Stimulated activated naive CD8-positive, alpha-beta T cell treated with anti-CD3 and anti-CD28 coated beads, Interleukin-15, Interleukin-2, amounts not matched to agents 100 ng/mL and 50 ng/mL, for 24 hours (primary cell): ENCODE data around the gene TAX1BP3.
A peak's percentile ranks its signal among the peaks of the same experiment; 100 is the strongest.

Source experiments
- H3K27ac Mint-ChIP-seq: one replicate; pipeline ENCODE4 v1.8.0; 2021; ENCODE audit warnings: mild to moderate bottlenecking, mixed read lengths
- H3K27me3 Mint-ChIP-seq: one replicate; pipeline ENCODE4 v1.8.0; 2021; ENCODE audit warnings: mixed read lengths
- H3K36me3 Mint-ChIP-seq: one replicate; pipeline ENCODE4 v1.8.0; 2021; ENCODE audit warnings: low read depth, mixed read lengths
- H3K4me1 Mint-ChIP-seq: one replicate; pipeline ENCODE4 v1.8.0; 2021; ENCODE audit warnings: low read depth, mixed read lengths
- H3K4me3 Mint-ChIP-seq: one replicate; pipeline ENCODE4 v1.8.0; 2021; ENCODE audit warnings: mild to moderate bottlenecking, mixed read lengths
- H3K9me3 Mint-ChIP-seq: one replicate; pipeline ENCODE4 v1.8.0; 2021; ENCODE audit warnings: mixed read lengths

TAX1BP3 gene

GRCh38 chr17:3635474-3636153, 32.8 kb downstream of the TAX1BP3 start:
- H3K27ac Mint-ChIP-seq: no peak overlapping the region
- H3K27me3 Mint-ChIP-seq: no peaks in the 10 kb centered on the region
- H3K36me3 Mint-ChIP-seq: peaks cover 21% of the 10 kb centered on the region
- peak overlapping the region; percentile 89 for H3K4me3 Mint-ChIP-seq
- no peaks in the 10 kb centered on the region for H3K9me3 Mint-ChIP-seq
- peaks cover 46% of the 10 kb centered on the region for H3K4me1 Mint-ChIP-seq

- Mint-ChIP-seq H3K9me3 (no peaks in the 10 kb centered on the region), H3K4me3 (no peak overlapping the region), H3K27me3 (no peaks in the 10 kb centered on the region), H3K36me3 (peaks cover 27% of the 10 kb centered on the region), H3K27ac (no peak overlapping the region), H3K4me1 (peaks cover 18% of the 10 kb centered on the region)
Observed at GRCh38 chr17:3632287-3632686, 36.1 kb downstream of the TAX1BP3 start.

GRCh38 chr17:3630781-3631180, 37.6 kb downstream of the TAX1BP3 start:
- H3K27me3 Mint-ChIP-seq: no peaks in the 10 kb centered on the region
- no peak overlapping the region for H3K27ac Mint-ChIP-seq
- H3K4me3 Mint-ChIP-seq: no peak overlapping the region
- H3K9me3 Mint-ChIP-seq: no peaks in the 10 kb centered on the region
- peaks cover 15% of the 10 kb centered on the region for H3K4me1 Mint-ChIP-seq
- H3K36me3 Mint-ChIP-seq: peaks cover 37% of the 10 kb centered on the region

GRCh38 chr17:3627769-3628167, 40.6 kb downstream of the TAX1BP3 start:
- no peaks in the 10 kb centered on the region for H3K4me1 Mint-ChIP-seq
- H3K27ac Mint-ChIP-seq: no peak overlapping the region
- no peak overlapping the region for H3K4me3 Mint-ChIP-seq
- no peaks in the 10 kb centered on the region for H3K27me3 Mint-ChIP-seq
- H3K9me3 Mint-ChIP-seq: no peaks in the 10 kb centered on the region
- peaks cover 44% of the 10 kb centered on the region for H3K36me3 Mint-ChIP-seq

- Mint-ChIP-seq H3K4me3 (no peak overlapping the region), H3K36me3 (peaks cover 38% of the 10 kb centered on the region), H3K9me3 (no peaks in the 10 kb centered on the region), H3K27ac (no peak overlapping the region), H3K4me1 (no peaks in the 10 kb centered on the region), H3K27me3 (no peaks in the 10 kb centered on the region)
Observed at GRCh38 chr17:3626831-3627768, 41.3 kb downstream of the TAX1BP3 start.

- H3K4me1 Mint-ChIP-seq: no peaks in the 10 kb centered on the region
- H3K27me3 Mint-ChIP-seq: no peaks in the 10 kb centered on the region
- peaks cover 47% of the 10 kb centered on the region for H3K36me3 Mint-ChIP-seq
- H3K27ac Mint-ChIP-seq: no peak overlapping the region
- H3K4me3 Mint-ChIP-seq: no peak overlapping the region
- H3K9me3 Mint-ChIP-seq: peaks cover 3% of the 10 kb centered on the region
Observed at GRCh38 chr17:3622977-3623594, 45.3 kb downstream of the TAX1BP3 start.

GRCh38 chr17:3621146-3621720, 47.1 kb downstream of the TAX1BP3 start:
- Mint-ChIP-seq H3K27ac (no peak overlapping the region), H3K4me1 (no peaks in the 10 kb centered on the region), H3K4me3 (no peak overlapping the region), H3K27me3 (no peaks in the 10 kb centered on the region), H3K9me3 (peaks cover 7% of the 10 kb centered on the region), H3K36me3 (peaks cover 55% of the 10 kb centered on the region)

- Mint-ChIP-seq H3K4me3 (no peak overlapping the region), H3K4me1 (no peaks in the 10 kb centered on the region), H3K27ac (no peak overlapping the region), H3K9me3 (peaks cover 7% of the 10 kb centered on the region), H3K27me3 (no peaks in the 10 kb centered on the region), H3K36me3 (peaks cover 57% of the 10 kb centered on the region)
Observed at GRCh38 chr17:3615160-3615870, 53.1 kb downstream of the TAX1BP3 start.

- Mint-ChIP-seq H3K4me1 (no peaks in the 10 kb centered on the region), H3K27me3 (no peaks in the 10 kb centered on the region), H3K27ac (no peak overlapping the region), H3K36me3 (peaks cover 54% of the 10 kb centered on the region), H3K4me3 (no peak overlapping the region), H3K9me3 (peaks cover 4% of the 10 kb centered on the region)
Observed at GRCh38 chr17:3613124-3613523, 55.3 kb downstream of the TAX1BP3 start.
